HepG2 (cell line): ENCODE measurements around the gene SNX11. TPM values are rescaled to one million over a fixed set of nuclear protein-coding genes. Genes with fewer than 3 reads are reported as not detected.

Experiments used
- CENPT ChIP-seq: sonication (generic); formaldehyde crosslinking; IDR thresholded peaks from 2 replicates; pipeline ENCODE4 v1.8.0; 2022; ENCODE audit warnings: low read depth, mild to moderate bottlenecking, moderate library complexity, missing genetic modification reagents
- CSRNP1 ChIP-seq: sonication (generic); formaldehyde crosslinking; IDR thresholded peaks from 2 replicates; pipeline ENCODE4 v1.8.1; 2023; ENCODE audit warnings: mild to moderate bottlenecking, missing genetic modification reagents
- GABPA ChIP-seq, 2 experiments: IDR thresholded peaks; 2 replicates each; pipeline ENCODE4 v1.6.1; 2011 to 2016; ENCODE audit warnings: low read depth in 2 of 2, low read length in 1 of 2, missing biosample characterization in 1 of 2, missing genetic modification characterization in 1 of 2
- KDM2A ChIP-seq: sonication (generic); formaldehyde crosslinking; IDR thresholded peaks from 2 replicates; pipeline ENCODE4 v1.4.0; 2020; ENCODE audit warnings: low read depth, missing genetic modification reagents, borderline replicate concordance
- KLF12 ChIP-seq: sonication (generic); formaldehyde crosslinking; IDR thresholded peaks from 2 replicates; pipeline ENCODE4 v1.4.0; 2020; ENCODE audit warnings: missing genetic modification reagents, borderline replicate concordance
- NBN ChIP-seq: fragments of 450-650 bp; conservative IDR thresholded peaks from 2 replicates; pipeline ENCODE4 v1.6.1; 2017
- NR2F1 ChIP-seq, 2 experiments: fragments of 450-650 bp in 1 of 2; formaldehyde crosslinking in 1 of 2; IDR thresholded peaks; 2 replicates each; pipeline versions ENCODE4 v1.5.0 to v1.6.1; 2016 to 2020; ENCODE audit warnings: mild to moderate bottlenecking in 1 of 2, missing compliant biosample characterization in 1 of 2, missing genetic modification reagents in 1 of 2, moderate library complexity in 1 of 2
- PHF8 ChIP-seq: sonication (generic); formaldehyde crosslinking; IDR thresholded peaks from 2 replicates; pipeline ENCODE4 v1.5.0; 2020; ENCODE audit warnings: missing genetic modification reagents
- SPEN ChIP-seq: sonication (generic); formaldehyde crosslinking; IDR thresholded peaks from 2 replicates; pipeline ENCODE4 v1.5.1; 2020; ENCODE audit warnings: low read depth, mild to moderate bottlenecking, missing genetic modification reagents
- STAT6 ChIP-seq: sonication (generic); formaldehyde crosslinking; IDR thresholded peaks from 2 replicates; pipeline ENCODE4 v1.4.0; 2020; ENCODE audit warnings: missing genetic modification reagents, mild to moderate bottlenecking, borderline replicate concordance
- TOPORS ChIP-seq: sonication (generic); formaldehyde crosslinking; IDR thresholded peaks from 2 replicates; pipeline ENCODE4 v1.8.0; 2023; ENCODE audit warnings: mild to moderate bottlenecking, missing genetic modification reagents
- ZFP41 ChIP-seq: sonication (generic); formaldehyde crosslinking; IDR thresholded peaks from 2 replicates; pipeline ENCODE4 v1.4.0; 2020; ENCODE audit warnings: mild to moderate bottlenecking, missing genetic modification reagents, borderline replicate concordance
- ZNF17 ChIP-seq: sonication (generic); formaldehyde crosslinking; IDR thresholded peaks from 2 replicates; pipeline ENCODE4 v1.5.0; 2020; ENCODE audit warnings: mild to moderate bottlenecking, missing genetic modification reagents
- ZNF333 ChIP-seq: sonication (generic); formaldehyde crosslinking; IDR thresholded peaks from 2 replicates; pipeline ENCODE4 v1.4.0; 2020; ENCODE audit warnings: mild to moderate bottlenecking, missing genetic modification reagents, borderline replicate concordance
- ZNF350 ChIP-seq: sonication (generic); formaldehyde crosslinking; IDR thresholded peaks from 2 replicates; pipeline ENCODE4 v1.4.0; 2020; ENCODE audit warnings: mild to moderate bottlenecking, low read depth, missing genetic modification reagents, borderline replicate concordance
- ZNF430 ChIP-seq: sonication (generic); formaldehyde crosslinking; IDR thresholded peaks from 2 replicates; pipeline ENCODE4 v1.9.0; 2021; ENCODE audit warnings: mild to moderate bottlenecking, missing genetic modification reagents
- ZNF446 ChIP-seq: sonication (generic); formaldehyde crosslinking; IDR thresholded peaks from 2 replicates; pipeline ENCODE4 v1.5.0; 2020; ENCODE audit warnings: mild to moderate bottlenecking, missing genetic modification reagents
- ZNF567 ChIP-seq: sonication (generic); formaldehyde crosslinking; IDR thresholded peaks from 2 replicates; pipeline ENCODE4 v1.8.1; 2023; ENCODE audit warnings: mild to moderate bottlenecking, missing genetic modification reagents, borderline replicate concordance
- ZNF839 ChIP-seq: sonication (generic); formaldehyde crosslinking; IDR thresholded peaks from 2 replicates; pipeline ENCODE4 v1.4.0; 2020; ENCODE audit warnings: missing genetic modification reagents, mild to moderate bottlenecking, borderline replicate concordance
- polyA plus RNA-seq, 8 experiments: library from polyadenylated mRNA; depleted of rRNA in 3 of 8; stranded (reverse) in 7 of 8; unstranded in 1 of 8; fragments of >200 nt; fragmentation: Illumina TruSeq in 4 of 8; extraction: Trizol in 4 of 8; gene quantifications; 2 replicates each; pipeline versions ENCODE4 v1.2.1 to v1.2.3, GENCODE V29; 2011 to 2016; ENCODE audit warnings: low read depth in 4 of 8, missing spikeins in 1 of 8, mixed read lengths in 1 of 8; ENCODE audit not compliant: insufficient read depth in 1 of 8
- total RNA-seq, 5 experiments: library from RNA; depleted of rRNA; stranded (reverse); fragments of >200 nt; fragmentation: Illumina TruSeq; extraction: Trizol; gene quantifications; 2 replicates each; pipeline ENCODE4 v1.2.3, GENCODE V29; 2016; ENCODE audit warnings: low read depth in 1 of 5
- TF ChIP-seq, protein P1 (sequence below): sonication (generic); formaldehyde crosslinking; IDR thresholded peaks from 2 replicates; pipeline ENCODE4 v1.4.0; 2020; ENCODE audit warnings: missing genetic modification reagents
- TF ChIP-seq, protein P2 (sequence below): sonication (generic); formaldehyde crosslinking; IDR thresholded peaks from 2 replicates; pipeline ENCODE4 v1.4.0; 2020; ENCODE audit warnings: mild to moderate bottlenecking, missing genetic modification reagents

Gene SNX11
- total and polyA plus RNA-seq, 2 of the 13 experiments (the other 11 are each of a cell fraction or from before 2014, with no cell fraction given): 12.9 to 14.0 TPM

DNA sequence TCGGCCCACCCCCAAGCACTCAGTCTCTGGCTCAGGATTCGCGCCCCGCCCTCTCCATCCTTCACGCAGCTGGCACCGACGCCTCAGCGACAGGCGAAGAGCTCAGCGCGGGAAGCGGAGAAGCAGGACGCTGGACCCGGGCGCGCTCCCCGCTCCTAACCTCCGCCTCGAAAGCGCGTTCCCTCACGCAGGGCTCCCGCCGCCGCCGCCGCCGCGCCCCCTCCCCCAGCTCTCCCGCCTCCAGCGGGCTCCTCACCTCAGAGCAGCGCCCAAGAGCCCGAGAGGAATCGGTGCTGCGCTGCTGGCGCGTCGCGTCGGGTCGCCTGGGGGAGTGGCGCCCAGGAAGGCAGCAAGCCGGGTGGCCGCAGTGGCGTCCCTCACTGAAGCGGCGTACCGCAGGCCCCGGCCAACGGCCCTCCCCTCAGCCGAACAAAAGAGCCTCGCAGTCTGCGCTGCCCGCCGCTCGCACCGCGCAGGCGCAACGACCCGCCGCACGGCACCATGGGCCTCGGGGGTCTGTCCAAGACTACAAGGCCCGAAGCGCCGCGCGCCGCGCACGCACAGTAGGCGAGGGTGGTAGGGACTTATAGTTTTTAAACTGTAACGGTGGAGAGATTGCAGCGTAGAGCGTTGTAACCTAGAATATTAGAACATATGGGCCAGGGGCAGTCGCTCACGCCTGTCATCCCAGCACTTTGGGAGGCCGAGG lies 6.4 kb upstream of the SNX11 start, which contains the start of gene CBX1 (continued):
- no peak for TF ChIP-seq STAT6 (CRISPR knock-in tag)
- peak; percentile 94 for TF ChIP-seq ZNF430 (CRISPR knock-in tag)
- TF ChIP-seq CSRNP1 (CRISPR knock-in tag): peak; percentile 93
- no peak for TF ChIP-seq ZNF839
- TF ChIP-seq NR2F1 (CRISPR knock-in tag; IDR thresholded peaks at IDR 0.05): 0 out of 4 replicates have a peak, but pooled peaks of 1 of the 2 experiments have one; percentile 7
- TF ChIP-seq ZFP41 (CRISPR knock-in tag): no peak; the same call in 1 of the 2 replicates
- peak; percentile 96 for TF ChIP-seq SPEN (CRISPR knock-in tag)
- TF ChIP-seq TOPORS (CRISPR knock-in tag): peak; percentile 50; the same call in 1 of the 2 replicates
- TF ChIP-seq KLF12 (CRISPR knock-in tag): no peak; the same call in 1 of the 2 replicates
- peak; percentile 89; the same call in 1 of the 2 replicates for TF ChIP-seq KDM2A (CRISPR knock-in tag)
- no peak for TF ChIP-seq ZNF567 (CRISPR knock-in tag)
- TF ChIP-seq, protein P1, sequence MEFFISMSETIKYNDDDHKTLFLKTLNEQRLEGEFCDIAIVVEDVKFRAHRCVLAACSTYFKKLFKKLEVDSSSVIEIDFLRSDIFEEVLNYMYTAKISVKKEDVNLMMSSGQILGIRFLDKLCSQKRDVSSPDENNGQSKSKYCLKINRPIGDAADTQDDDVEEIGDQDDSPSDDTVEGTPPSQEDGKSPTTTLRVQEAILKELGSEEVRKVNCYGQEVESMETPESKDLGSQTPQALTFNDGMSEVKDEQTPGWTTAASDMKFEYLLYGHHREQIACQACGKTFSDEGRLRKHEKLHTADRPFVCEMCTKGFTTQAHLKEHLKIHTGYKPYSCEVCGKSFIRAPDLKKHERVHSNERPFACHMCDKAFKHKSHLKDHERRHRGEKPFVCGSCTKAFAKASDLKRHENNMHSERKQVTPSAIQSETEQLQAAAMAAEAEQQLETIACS: peak; percentile 92
- TF ChIP-seq CENPT (CRISPR knock-in tag): no peak
- peak; percentile 84; the same call in 1 of the 2 replicates for TF ChIP-seq ZNF350 (CRISPR knock-in tag)
- TF ChIP-seq ZNF446 (CRISPR knock-in tag): peak; percentile 65
- TF ChIP-seq, protein P2, sequence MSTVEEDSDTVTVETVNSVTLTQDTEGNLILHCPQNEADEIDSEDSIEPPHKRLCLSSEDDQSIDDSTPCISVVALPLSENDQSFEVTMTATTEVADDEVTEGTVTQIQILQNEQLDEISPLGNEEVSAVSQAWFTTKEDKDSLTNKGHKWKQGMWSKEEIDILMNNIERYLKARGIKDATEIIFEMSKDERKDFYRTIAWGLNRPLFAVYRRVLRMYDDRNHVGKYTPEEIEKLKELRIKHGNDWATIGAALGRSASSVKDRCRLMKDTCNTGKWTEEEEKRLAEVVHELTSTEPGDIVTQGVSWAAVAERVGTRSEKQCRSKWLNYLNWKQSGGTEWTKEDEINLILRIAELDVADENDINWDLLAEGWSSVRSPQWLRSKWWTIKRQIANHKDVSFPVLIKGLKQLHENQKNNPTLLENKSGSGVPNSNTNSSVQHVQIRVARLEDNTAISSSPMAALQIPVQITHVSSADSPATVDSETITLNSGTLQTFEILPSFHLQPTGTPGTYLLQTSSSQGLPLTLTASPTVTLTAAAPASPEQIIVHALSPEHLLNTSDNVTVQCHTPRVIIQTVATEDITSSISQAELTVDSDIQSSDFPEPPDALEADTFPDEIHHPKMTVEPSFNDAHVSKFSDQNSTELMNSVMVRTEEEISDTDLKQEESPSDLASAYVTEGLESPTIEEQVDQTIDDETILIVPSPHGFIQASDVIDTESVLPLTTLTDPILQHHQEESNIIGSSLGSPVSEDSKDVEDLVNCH: no peak
- TF ChIP-seq ZNF333 (CRISPR knock-in tag): no peak; the same call in 1 of the 2 replicates
- TF ChIP-seq ZNF17 (CRISPR knock-in tag): no peak
- peak; percentile 45; the same call in 1 of the 2 replicates for TF ChIP-seq GABPA (IDR thresholded peaks at IDR 0.05; ENCODE audit: low read depth, low read length)
- peak; percentile 49 for TF ChIP-seq GABPA (CRISPR knock-in tag; IDR thresholded peaks at IDR 0.05; ENCODE audit: low read depth)
- no peak for TF ChIP-seq NBN
- peak; percentile 98 for TF ChIP-seq PHF8 (CRISPR knock-in tag)
